HG03175 (cell line): Measurements from ENCODE around the gene LILRA6.
"Not testable (repeated sequence)": the region's sequence is repeated elsewhere in the genome, so short reads cannot be mapped to it uniquely, and the experiment has no call there.

ENCODE experiments used
- ATAC-seq: cut with Tn5 transposase; IDR thresholded peaks from one replicate; pipeline ENCODE4 v1.9.1; 2021; ENCODE audit warnings: mild to moderate bottlenecking, moderate library complexity; ENCODE audit not compliant: unreplicated experiment

The LILRA6 gene

DNA sequence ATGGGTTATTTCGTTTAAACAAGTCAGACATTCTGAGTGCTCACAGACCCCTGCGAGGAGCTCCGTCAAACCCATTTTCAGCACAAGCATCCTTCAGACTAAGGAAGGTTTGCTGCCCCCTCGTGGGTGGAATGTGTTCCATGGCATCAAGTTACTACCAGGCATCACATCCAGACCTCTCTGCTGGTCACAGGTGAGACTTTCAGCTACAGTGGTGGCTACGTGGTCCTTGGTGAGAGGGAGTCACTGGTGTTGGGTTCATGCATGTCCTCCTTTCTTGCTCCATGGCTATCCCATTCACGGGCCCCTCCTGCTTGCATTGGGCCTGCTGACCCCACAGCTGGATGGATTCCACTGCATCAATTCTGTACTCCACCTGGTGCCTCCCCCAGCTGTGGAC lies 23.5 kb upstream of the LILRA6 start:
- ATAC-seq: no peak

DNA sequence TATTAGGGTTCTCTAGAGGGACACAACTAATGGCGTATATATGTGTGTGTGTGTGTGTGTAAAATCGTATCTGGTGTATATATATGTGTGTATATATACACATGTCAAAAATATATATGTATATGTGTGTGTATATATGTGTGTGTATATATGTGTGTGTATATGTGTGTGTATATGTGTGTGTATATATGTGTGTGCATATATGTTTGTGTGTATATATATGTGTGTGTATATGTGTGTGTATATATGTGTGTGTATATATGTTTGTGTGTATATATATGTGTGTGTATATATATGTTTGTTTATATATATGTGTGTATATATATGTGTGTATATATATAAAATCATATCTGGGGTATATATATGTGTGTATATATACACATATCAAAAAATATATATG lies 19.9 kb upstream of the LILRA6 start:
- no peak for ATAC-seq

GRCh38 chr19:54262066-54262465 lies 19.5 kb upstream of the LILRA6 start:
- no peak for ATAC-seq

GRCh38 chr19:54257116-54257480 lies 14.5 kb upstream of the LILRA6 start, which contains the start of gene LILRB5:
Gene LILRB5, minus strand, starts transcription at chr19:54257273. Its CDS starts 80 bp downstream, at chr19:54257193.
- no peak for ATAC-seq

- ATAC-seq: no peak
Measured at GRCh38 chr19:54256250-54257115, 13.9 kb upstream of the LILRA6 start.

- ATAC-seq: no peak
Measured at GRCh38 chr19:54255105-54255775, 12.7 kb upstream of the LILRA6 start.

- ATAC-seq: no peak
Measured at GRCh38 chr19:54254195-54254906, 11.8 kb upstream of the LILRA6 start.

DNA sequence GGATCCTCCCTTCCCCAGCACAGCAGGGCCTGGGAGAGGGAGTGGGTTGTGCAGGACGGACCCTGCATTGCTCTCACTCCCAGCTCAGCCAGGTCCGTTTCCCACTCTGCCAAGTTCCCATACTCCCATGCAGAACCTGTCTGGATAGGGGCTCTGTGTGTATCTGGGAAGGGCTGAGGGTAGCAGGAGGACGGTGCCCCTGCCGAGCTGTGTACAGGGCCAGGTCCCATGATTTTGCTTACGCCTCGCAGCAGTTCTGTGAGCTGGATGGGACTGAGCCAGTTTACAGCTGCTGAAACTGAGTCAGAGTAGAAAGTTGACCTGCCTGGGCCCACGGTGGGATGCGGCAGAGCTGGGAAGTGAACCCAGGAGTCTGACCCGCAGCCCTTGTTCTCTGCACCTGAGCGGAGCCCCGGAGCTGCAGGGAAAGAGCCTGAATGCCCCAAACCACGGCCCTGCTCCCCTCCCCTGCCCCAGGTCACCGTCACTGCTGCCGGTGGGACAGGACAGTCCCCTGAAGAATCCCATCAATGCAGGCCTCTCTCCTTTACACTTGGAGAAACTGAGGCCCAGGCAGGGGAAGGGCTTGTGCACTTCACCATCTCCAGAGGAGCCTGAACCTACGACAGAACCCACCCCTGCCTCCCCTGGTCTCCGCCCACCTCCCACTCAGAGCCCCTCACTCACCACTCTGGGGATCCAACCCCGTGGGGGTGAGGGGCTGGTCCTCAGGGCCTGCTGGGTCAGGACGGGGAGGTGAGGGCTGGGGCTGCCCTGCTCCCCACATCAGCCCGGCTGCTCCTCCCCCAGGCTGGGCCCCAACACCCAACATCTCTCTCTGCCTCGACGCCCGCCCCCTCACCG lies 11.0 kb upstream of the LILRA6 start:
- no peak for ATAC-seq

- no peak for ATAC-seq
Measured at GRCh38 chr19:54252845-54253244, 10.3 kb upstream of the LILRA6 start.

DNA sequence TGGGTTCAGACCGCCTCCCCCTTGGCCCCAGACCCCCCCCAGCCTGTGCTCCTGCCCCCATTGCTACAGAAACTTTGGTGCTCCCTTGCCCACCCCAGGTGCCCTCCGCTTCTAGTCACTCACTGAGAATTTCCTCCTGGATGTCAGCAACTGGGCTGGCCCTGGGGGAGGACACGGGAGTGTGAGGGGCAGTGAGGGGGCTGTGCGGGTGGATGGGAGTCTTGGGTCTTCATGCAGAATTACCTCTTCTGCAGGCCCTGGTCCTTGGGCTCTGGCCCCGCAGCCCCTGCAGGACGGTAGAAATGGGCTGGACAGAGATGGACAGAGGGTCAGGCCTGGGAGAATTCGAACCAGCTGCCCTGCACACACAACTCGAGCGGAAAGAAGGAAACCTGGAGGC lies 9.7 kb upstream of the LILRA6 start:
- ATAC-seq: no peak

DNA sequence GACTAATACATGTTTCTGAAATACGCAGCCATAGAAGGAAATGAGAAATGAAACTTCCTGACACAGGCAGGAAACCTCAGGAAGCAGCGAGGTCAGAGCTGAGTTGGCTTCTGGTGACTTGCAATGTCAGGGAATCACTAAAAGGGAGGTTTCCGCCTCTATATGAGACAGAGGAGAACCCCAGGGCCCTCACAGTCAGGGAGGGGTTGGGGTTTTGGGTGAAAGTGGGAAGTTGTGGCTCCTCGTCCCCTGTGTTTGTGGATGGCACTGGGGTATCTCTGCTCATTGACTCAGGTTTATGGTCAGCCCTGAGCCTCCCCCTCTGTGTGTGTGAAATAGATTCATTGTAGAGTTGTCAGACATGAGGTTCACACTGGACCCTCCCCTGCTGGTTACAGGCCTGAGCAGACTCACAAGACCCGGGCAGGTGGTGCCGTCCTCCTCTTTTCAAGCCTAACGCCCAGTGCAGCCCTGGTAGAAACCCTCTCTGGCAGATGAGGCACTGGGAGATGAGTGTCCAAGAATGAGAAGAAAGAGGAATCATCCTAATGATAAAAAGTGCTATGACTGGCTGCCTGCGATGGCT lies 5.5 kb upstream of the LILRA6 start:
- no peak for ATAC-seq

- no peak for ATAC-seq
Measured at GRCh38 chr19:54247106-54247930, 4.7 kb upstream of the LILRA6 start.

DNA sequence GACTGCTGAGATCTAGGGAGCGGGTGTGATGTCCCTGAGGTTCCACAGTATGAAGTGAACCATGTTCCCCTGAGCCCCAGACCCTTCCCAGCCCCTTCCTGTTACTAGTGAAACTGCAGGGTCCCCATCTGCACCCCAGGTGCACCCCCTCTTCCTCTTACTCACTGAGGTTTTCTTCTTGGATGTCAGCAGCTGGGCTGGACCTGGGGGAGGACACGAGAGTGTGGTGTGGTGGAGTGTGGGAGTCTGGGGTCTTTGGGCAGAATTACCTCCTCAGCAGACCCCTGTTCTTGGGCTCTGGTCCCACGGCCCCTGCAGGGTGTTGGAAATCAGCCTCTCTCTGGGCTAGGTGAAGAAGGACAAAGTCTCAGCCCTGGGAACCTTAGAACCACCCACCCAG lies 3.3 kb upstream of the LILRA6 start:
- no peak for ATAC-seq

GRCh38 chr19:54243809-54244208 lies 1.2 kb upstream of the LILRA6 start:
- not testable (repeated sequence) for ATAC-seq

DNA sequence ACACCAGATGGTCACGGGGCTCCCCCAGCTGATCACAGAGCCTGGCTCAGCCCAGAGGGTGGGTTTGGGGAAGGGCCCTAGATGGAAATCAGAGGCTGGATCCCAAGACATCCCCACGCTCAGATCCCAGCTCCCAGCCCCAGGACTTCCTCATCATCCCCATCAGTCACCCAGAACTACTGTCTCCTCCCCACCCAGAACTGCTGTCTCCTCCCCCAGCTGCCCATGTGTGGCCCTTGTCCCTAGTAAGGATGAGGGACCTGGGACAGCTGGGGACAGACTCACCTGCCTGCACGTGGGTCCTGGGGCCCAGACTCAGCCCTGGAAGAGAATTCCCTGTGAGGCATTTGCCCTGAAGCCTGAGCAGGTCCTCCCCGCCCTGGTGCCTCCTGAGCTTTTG lies 356 bp downstream of the LILRA6 start:
- ATAC-seq: not testable (repeated sequence)

- not testable (repeated sequence) for ATAC-seq
Measured at GRCh38 chr19:54240372-54241336, 1.9 kb downstream of the LILRA6 start.

DNA sequence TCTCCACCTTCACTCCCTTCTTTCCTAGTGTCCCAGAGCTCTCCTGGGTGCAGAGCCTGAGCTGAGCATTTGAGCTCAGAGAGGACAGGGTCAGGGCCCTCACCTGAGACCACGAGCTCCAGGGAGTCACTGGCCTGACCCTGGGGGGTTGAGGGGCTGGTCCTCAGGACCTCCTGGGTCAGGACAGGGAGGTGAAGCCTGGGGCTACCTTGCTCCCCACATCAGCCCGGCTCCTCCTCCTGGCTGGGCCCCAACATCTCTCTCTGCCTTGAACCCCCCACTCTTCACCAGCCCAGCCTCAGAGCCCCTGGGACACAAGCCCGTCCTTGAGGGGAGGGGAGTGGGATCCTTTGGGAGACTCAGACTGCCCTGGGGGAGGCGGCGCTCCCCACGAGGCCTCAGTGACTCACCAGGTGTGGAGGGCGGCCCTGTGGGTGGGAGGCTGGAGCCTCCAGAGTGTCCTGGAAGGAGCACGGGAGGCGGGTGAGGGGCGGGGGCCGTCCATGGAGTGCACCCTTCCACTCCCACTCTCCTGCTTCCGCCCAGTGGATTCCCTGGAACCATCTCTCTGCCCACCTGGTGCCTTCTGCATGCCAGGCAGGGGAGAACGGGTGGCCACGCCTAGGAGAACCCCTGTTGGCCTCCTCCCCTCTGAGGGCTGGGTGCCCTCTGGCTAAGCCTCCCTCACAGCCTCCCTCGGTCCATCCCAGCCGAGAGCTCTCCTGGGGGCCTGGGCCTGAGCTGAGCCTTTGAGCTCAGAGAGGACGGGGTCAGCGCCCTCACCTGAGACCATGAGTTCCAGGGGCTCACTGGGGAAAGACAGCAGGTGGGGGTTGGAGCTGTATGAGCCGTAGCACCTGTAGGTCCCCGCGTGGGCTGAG lies 2.9 kb downstream of the LILRA6 start:
- not testable (repeated sequence) for ATAC-seq
